GM23248 (cell line): Measurements from ENCODE around the gene TTBK1. TPM values are rescaled to one million over a fixed set of nuclear protein-coding genes. Genes with fewer than 3 reads are reported as not detected.
A peak's percentile ranks its signal among the peaks of the same experiment; 100 is the strongest.

Experiments used
- DNase-seq: peaks from one replicate; pipeline ENCODE4 v3.0.0-alpha.2; 2015
- H2AFZ ChIP-seq: fragments of 200-600 bp; sonication (generic); 2 replicates; pipeline ENCODE4 v1.6.1; 2016; ENCODE audit warnings: antibody characterized with exemption
- H3F3A ChIP-seq: fragments of 200-600 bp; sonication (generic); 2 replicates; pipeline ENCODE4 v1.6.1; 2016; ENCODE audit warnings: mild to moderate bottlenecking, antibody characterized with exemption, mixed run types; ENCODE audit not compliant: insufficient read depth
- H3K27ac ChIP-seq: fragments of 200-600 bp; sonication (generic); 2 replicates; pipeline ENCODE4 v1.5.1; 2016; ENCODE audit warnings: mild to moderate bottlenecking
- H3K27me3 ChIP-seq: fragments of 200-600 bp; sonication (generic); replicated peaks from 2 replicates; pipeline ENCODE4 v1.6.1; 2016; ENCODE audit warnings: mild to moderate bottlenecking; ENCODE audit not compliant: insufficient read depth
- H3K36me3 ChIP-seq: fragments of 200-600 bp; sonication (generic); 2 replicates; pipeline ENCODE4 v1.6.1; 2016; ENCODE audit warnings: low read depth, mild to moderate bottlenecking
- H3K4me1 ChIP-seq: fragments of 200-600 bp; sonication (generic); 2 replicates; pipeline ENCODE4 v1.6.1; 2016; ENCODE audit warnings: mild to moderate bottlenecking; ENCODE audit not compliant: insufficient read depth
- H3K4me2 ChIP-seq: fragments of 200-600 bp; sonication (generic); one replicate; pipeline ENCODE4 v1.6.1; 2016; ENCODE audit warnings: mild to moderate bottlenecking; ENCODE audit not compliant: unreplicated experiment
- H3K4me3 ChIP-seq: fragments of 200-600 bp; sonication (generic); 2 replicates; pipeline ENCODE4 v1.5.1; 2016; ENCODE audit warnings: mild to moderate bottlenecking
- H3K79me2 ChIP-seq: fragments of 200-600 bp; sonication (generic); 2 replicates; pipeline ENCODE4 v1.6.1; 2016; ENCODE audit warnings: mild to moderate bottlenecking; ENCODE audit not compliant: insufficient read depth
- H3K9ac ChIP-seq: fragments of 200-600 bp; sonication (generic); 2 replicates; pipeline ENCODE4 v1.6.1; 2016; ENCODE audit warnings: mild to moderate bottlenecking
- H3K9me2 ChIP-seq: fragments of 200-600 bp; sonication (generic); 2 replicates; pipeline ENCODE4 v1.6.1; 2016; ENCODE audit warnings: mixed run types, mild to moderate bottlenecking, moderate library complexity; ENCODE audit not compliant: insufficient read depth
- H3K9me3 ChIP-seq: fragments of 200-600 bp; sonication (generic); one replicate; pipeline ENCODE4 v1.6.1; 2017; ENCODE audit warnings: low read depth
- H4K20me1 ChIP-seq: fragments of 200-600 bp; sonication (generic); 2 replicates; pipeline ENCODE4 v1.6.0; 2016; ENCODE audit not compliant: insufficient read depth
- EZH2 ChIP-seq: fragments of 200-600 bp; sonication (generic); IDR thresholded peaks from 2 replicates; pipeline ENCODE4 v1.6.1; 2018; ENCODE audit warnings: antibody characterized with exemption, mild to moderate bottlenecking; ENCODE audit not compliant: insufficient read depth, poor library complexity, severe bottlenecking
- EZH2phosphoT487 ChIP-seq: fragments of 200-600 bp; sonication (generic); IDR thresholded peaks from 2 replicates; pipeline ENCODE4 v1.6.1; 2018; ENCODE audit warnings: antibody characterized with exemption, moderate library complexity, mild to moderate bottlenecking, low read depth; ENCODE audit not compliant: insufficient read depth
- WGBS, 2 experiments: methylation state at CpG; one replicate each; pipeline ENCODE4 v1.1.6; 2015 to 2017; ENCODE audit warnings: low lambda C conversion rate in 2 of 2, low coverage in 1 of 2; ENCODE audit errors: missing lambda C conversion rate in 2 of 2; 5-methylcytosine and 5-hydroxymethylcytosine counted together
- in situ Hi-C: fragments of 300-500 bp; cut with MboI; formaldehyde crosslinking; loops from 2 replicates; pipeline ENCODE4 v1.15.0; 2020
- polyA plus RNA-seq: library from polyadenylated mRNA; unstranded; fragments of >200 nt; fragmentation: Nextera tagmentation; extraction: Ambion mirVana; gene quantifications from 2 replicates; pipeline ENCODE4 v1.2.1, GENCODE V29; 2016
- total RNA-seq: library from RNA; depleted of rRNA; stranded (reverse); fragments of >200 nt; shearing (Covaris generic); gene quantifications from 2 replicates; pipeline ENCODE4 v1.2.3, GENCODE V29; 2014

TTBK1 gene
- total and polyA plus RNA-seq, 2 experiments from 2014 or later = not detected

DNA sequence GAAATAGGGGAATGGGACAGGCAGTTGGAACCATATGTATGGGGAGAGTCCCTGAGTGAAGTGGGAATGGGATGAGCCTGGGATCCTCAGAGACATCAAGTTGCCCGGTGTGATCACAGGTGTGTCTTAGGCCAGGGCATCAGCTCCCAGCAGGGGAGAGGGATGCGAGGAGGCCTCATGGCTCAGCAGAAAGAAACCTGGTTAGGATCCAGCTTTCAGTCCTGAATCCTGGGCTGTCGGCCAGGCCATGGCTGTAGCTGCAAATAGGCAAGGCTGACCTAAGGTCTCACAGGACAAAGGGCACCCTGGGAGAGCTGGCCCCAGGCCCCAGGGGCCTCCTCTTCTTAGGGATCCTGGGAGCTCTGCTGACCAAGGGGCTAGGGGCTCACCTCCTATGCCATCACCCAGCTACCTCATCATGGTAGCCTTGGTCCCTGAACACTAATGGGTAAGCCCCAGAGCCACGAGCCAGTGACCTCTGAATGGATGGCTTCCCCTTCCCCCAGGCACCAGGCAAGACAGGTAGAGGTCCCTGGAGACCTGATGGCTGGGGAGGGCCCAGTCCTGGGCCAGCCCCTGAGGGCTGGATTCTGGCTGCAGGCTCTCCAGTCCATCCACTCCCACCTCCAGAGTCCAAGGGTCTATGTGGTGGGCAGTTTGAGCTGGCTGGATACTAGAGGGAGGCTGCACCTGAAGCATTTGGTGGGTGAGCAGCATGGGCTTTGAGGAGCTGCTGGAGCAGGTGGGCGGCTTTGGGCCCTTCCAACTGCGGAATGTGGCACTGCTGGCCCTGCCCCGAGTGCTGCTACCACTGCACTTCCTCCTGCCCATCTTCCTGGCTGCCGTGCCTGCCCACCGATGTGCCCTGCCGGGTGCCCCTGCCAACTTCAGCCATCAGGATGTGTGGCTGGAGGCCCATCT is 54.6 kb downstream of the TTBK1 start, which contains the start of gene SLC22A7:
SLC22A7 (plus strand) TSS at position 617 of the 921 bp plus-strand sequence; CDS start at position 716, 99 bp downstream.
- Histone ChIP-seq H3K9me2 (no peaks in the 10 kb centered on the region), H3K9ac (no peak within 1 kb of the TSS), H3K79me2 (no peaks in the 10 kb centered on the region), H4K20me1 (no peaks in the 10 kb centered on the region), H2AFZ (no peak within 1 kb of the TSS), H3K9me3 (no peaks in the 10 kb centered on the region), H3K4me2 (no peak within 1 kb of the TSS), H3K27me3 (peaks cover 17% of the 10 kb centered on the region; the same call in 1 of the 2 replicates), H3K36me3 (no peaks in the 10 kb centered on the region), H3K4me1 (no peaks in the 10 kb centered on the region), H3F3A (no peaks in the 10 kb centered on the region), H3K27ac (no peak within 1 kb of the TSS), H3K4me3 (no peak within 1 kb of the TSS)
- DNase-seq = peak; percentile 24
- TF ChIP-seq EZH2phosphoT487 (no peak), EZH2 (no peak)
- in situ Hi-C loops = no loop called here
- WGBS, 2 experiments = 56 to 70% methylated on average over 9 to 10 of the region's 10 CpGs

DNA sequence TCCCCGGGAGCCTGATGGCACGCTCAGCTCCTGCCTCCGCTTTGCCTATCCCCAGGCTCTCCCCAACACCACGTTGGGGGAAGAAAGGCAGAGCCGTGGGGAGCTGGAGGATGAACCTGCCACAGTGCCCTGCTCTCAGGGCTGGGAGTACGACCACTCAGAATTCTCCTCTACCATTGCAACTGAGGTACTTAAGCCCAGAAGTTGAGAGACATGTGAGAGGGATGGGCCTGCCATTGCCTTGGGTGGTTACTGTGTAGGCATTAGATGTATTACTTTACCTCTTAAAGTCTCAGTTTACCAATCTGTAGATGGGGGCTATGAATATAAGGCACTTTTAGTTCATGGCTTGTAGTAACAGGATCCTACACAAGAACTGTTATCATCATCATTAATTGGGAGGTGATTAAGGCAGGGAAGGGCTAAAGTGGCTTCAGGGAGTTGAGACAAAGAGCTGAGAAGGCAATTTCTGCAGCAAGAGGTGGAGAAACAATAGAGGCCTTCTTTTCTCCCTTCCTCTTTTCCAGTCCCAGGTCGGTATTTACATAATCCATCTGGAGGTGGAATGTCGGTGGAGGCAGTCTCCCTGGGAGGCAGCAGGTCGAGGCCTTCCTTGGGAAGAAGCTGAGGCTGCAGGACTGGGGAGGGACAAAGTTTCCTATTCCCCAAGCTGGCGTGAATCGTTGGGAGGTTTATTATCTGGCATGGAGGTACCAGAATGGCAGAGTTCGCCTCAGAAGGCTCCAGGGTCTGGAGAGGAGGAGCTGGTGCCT is 55.5 kb downstream of the TTBK1 start:
- no peak overlapping the region for H3K4me2 ChIP-seq
- no peak overlapping the region for H2AFZ ChIP-seq
- H3K79me2 ChIP-seq = no peaks in the 10 kb centered on the region
- 38% methylated on average over 12 of the region's 12 CpGs for WGBS, 2 experiments
- no peaks in the 10 kb centered on the region for H3K4me1 ChIP-seq
- in situ Hi-C loops = no loop called here
- H4K20me1 ChIP-seq = no peaks in the 10 kb centered on the region
- no peak overlapping the region for H3K4me3 ChIP-seq
- no peaks in the 10 kb centered on the region for H3K36me3 ChIP-seq
- peaks cover 17% of the 10 kb centered on the region; the same call in 1 of the 2 replicates for H3K27me3 ChIP-seq
- H3F3A ChIP-seq = no peaks in the 10 kb centered on the region
- H3K27ac ChIP-seq = no peak overlapping the region
- H3K9me2 ChIP-seq = no peaks in the 10 kb centered on the region
- no peak for TF ChIP-seq EZH2phosphoT487
- TF ChIP-seq EZH2 = no peak
- no peak for DNase-seq
- no peaks in the 10 kb centered on the region for H3K9me3 ChIP-seq
- no peak overlapping the region for H3K9ac ChIP-seq

DNA sequence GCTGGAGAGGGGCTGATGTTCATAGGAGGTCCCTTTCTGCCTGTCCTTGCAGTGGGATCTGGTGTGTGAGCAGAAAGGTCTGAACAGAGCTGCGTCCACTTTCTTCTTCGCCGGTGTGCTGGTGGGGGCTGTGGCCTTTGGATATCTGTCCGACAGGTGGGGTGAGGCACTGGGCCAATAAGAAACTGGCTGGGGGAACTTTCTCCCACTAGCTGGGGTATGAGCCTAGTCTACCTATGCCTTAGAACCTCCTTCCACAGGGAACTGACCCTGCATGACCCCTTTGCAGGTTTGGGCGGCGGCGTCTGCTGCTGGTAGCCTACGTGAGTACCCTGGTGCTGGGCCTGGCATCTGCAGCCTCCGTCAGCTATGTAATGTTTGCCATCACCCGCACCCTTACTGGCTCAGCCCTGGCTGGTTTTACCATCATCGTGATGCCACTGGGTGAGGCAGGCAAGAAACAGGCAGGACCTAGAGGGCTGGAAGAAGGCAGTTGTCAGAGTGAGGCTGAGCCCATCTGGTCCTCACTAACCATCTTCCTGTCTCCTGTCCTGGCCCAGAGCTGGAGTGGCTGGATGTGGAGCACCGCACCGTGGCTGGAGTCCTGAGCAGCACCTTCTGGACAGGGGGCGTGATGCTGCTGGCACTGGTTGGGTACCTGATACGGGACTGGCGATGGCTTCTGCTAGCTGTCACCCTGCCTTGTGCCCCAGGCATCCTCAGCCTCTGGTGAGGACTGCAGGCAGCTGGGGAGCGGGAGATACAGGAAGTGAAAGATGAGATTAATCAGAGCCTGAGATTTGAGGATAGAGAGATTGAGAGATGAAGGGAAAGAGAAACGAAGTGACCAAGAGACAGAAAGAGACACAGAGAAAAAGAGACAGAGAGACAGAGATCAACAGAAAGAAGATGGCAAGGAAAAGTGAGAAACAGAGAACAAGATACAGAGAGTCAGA is 56.3 kb downstream of the TTBK1 start:
- Histone ChIP-seq H3K4me1 (no peaks in the 10 kb centered on the region), H3K36me3 (no peaks in the 10 kb centered on the region), H3K27ac (no peak overlapping the region), H3F3A (no peaks in the 10 kb centered on the region), H3K27me3 (peaks cover 17% of the 10 kb centered on the region; the same call in 1 of the 2 replicates), H3K79me2 (no peaks in the 10 kb centered on the region), H4K20me1 (no peaks in the 10 kb centered on the region), H3K4me2 (no peak overlapping the region), H3K9me2 (no peaks in the 10 kb centered on the region), H3K9ac (no peak overlapping the region), H3K9me3 (no peaks in the 10 kb centered on the region), H3K4me3 (no peak overlapping the region), H2AFZ (no peak overlapping the region)
- 55 to 62% methylated on average over 16 to 18 of the region's 18 CpGs for WGBS, 2 experiments
- no peak for TF ChIP-seq EZH2phosphoT487
- no peak for TF ChIP-seq EZH2
- in situ Hi-C loops = no loop called here
- no peak for DNase-seq
